Measurements from ENCODE around the gene USH2A.
A peak's percentile ranks its signal among the peaks of the same experiment; 100 is the strongest.

Gene USH2A

DNA sequence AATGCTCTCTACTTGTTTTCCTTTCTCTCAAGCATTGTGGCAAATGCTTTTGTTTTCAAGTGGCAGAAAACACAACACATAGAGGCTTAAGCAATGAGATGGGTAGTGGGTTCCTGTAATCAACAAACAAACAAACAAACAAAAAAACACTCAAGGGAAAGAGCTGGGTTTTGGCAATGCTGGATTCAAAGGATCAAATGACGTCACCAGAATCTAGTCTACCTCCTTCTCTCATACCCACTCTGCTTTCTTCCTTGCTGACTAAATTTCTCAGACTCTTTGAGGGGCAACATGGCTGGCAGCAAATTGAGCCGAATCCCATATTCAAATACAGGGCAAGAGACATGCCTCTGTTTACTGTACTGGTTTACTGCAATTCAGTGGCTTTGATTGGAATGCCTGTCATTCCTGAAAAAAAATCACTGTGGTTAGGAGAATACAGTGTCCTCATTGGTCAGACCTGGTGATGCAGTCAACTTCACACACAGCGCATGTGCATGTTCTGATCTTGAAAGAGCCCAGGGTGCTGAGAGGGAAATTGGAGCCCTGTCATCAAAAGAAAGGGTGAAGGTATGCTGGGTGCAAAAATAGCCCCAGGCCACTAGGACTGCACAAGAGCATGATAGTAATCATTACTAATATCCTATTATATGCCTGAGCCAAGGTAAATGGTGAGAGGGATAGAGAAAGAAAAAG lies 500.0 kb downstream of the USH2A start:
- DNase-seq, result no peak
- no peaks in the 10 kb centered on the region for H3K27me3 ChIP-seq (ENCODE audit: insufficient read depth, low read depth, severe bottlenecking)
- TF ChIP-seq, protein P1, sequence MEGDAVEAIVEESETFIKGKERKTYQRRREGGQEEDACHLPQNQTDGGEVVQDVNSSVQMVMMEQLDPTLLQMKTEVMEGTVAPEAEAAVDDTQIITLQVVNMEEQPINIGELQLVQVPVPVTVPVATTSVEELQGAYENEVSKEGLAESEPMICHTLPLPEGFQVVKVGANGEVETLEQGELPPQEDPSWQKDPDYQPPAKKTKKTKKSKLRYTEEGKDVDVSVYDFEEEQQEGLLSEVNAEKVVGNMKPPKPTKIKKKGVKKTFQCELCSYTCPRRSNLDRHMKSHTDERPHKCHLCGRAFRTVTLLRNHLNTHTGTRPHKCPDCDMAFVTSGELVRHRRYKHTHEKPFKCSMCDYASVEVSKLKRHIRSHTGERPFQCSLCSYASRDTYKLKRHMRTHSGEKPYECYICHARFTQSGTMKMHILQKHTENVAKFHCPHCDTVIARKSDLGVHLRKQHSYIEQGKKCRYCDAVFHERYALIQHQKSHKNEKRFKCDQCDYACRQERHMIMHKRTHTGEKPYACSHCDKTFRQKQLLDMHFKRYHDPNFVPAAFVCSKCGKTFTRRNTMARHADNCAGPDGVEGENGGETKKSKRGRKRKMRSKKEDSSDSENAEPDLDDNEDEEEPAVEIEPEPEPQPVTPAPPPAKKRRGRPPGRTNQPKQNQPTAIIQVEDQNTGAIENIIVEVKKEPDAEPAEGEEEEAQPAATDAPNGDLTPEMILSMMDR (IDR thresholded peaks at IDR 0.05; ENCODE audit: low read depth, low read length), result no peak
- H3K9me3 ChIP-seq (ENCODE audit: severe bottlenecking), result no peaks in the 10 kb centered on the region
- no peak overlapping the region for H3K4me3 ChIP-seq (ENCODE audit: low read depth, low read length)
- no peaks in the 10 kb centered on the region for H3K36me3 ChIP-seq
- no peak overlapping the region for H3K27ac ChIP-seq

DNA sequence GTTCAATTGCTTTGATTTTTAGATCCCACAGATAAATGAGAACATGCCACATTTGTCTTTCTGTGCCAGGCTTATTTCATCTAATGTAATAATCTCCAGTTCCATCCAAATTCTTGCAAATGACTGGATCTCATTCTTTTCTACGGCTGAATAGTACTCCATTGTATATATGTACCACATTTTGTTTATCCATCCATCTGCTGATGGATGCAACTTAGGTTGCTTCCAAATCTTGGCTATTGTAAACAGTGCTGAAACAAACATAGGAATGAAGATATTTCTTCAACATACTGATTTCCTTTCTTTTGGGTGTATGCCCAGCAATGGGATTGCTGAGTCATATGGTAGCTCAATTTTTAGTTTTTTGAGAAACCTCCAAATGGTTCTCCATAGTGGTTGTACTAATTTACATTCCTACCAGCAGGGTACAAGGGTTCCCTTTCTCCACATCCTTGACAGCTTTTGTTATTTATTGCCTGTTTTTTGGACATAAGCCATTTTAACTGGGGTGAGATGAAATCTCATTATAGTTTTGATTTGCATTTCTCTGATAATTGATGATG lies 511.8 kb downstream of the USH2A start:
- Histone ChIP-seq H3K27ac (no peak overlapping the region), H3K9me3 (ENCODE audit: severe bottlenecking) (no peaks in the 10 kb centered on the region), H3K36me3 (no peaks in the 10 kb centered on the region), H3K4me3 (ENCODE audit: low read depth, low read length) (no peak overlapping the region), H3K27me3 (ENCODE audit: insufficient read depth, low read depth, severe bottlenecking) (no peaks in the 10 kb centered on the region)
- DNase-seq, result no peak
- TF ChIP-seq, protein P1 (IDR thresholded peaks at IDR 0.05; ENCODE audit: low read depth, low read length), result no peak

DNA sequence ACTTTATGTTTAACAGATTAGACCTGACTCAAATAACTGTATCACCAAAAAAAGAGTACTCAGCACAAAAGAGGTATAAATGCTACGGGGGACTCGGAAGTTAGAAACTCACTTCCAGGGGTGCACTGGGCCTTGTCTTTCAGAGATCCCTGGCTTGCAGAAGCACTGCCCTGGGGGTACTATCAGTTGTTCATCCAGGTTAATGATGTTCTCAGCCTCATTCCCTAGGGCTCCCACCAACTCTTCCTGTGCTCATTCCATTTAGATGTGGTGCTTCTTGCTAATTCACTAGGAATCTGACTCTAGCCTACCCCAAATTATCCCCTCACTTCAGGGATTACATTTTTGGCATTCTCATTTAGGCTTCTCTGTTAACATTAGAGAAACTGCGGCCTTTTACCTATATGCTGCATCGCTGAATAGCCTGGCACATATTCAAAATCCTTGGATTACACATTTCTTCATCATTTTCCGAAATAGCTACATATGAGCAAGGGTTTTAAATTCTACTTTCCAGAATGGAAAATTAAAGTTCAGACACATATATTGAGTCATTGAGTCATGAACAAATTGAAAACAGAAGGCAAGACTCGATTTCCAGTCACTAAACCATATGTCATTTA lies 517.6 kb downstream of the USH2A start:
- H3K4me3 ChIP-seq (ENCODE audit: low read depth, low read length), result no peak overlapping the region
- TF ChIP-seq, protein P1 (IDR thresholded peaks at IDR 0.05; ENCODE audit: low read depth, low read length), result no peak
- H3K9me3 ChIP-seq (ENCODE audit: severe bottlenecking), result no peaks in the 10 kb centered on the region
- DNase-seq, result no peak
- no peak overlapping the region for H3K27ac ChIP-seq
- no peaks in the 10 kb centered on the region for H3K36me3 ChIP-seq
- no peaks in the 10 kb centered on the region for H3K27me3 ChIP-seq (ENCODE audit: insufficient read depth, low read depth, severe bottlenecking)

DNA sequence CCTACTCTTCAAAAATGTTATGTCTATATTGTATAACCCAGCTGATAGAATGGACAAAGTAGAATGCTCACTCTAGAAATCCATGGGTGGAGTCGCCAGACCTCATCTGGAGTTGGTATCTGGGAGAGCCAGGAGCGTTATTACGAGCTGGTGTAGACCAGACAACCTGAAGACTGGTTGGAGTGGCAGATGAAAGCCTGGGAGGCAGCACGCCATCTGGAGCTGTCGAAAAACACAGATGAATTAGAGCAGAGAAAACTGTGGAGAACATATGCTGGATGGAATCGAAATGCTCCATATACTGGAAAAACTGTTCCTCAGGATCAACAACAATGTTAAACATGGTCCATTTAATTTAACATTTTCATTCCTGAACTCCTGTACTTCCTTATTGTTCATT lies 522.6 kb downstream of the USH2A start:
- DNase-seq, result peak; percentile 38
- TF ChIP-seq, protein P1 (IDR thresholded peaks at IDR 0.05; ENCODE audit: low read depth, low read length), result no peak
- H3K27ac ChIP-seq, result no peak overlapping the region

DNA sequence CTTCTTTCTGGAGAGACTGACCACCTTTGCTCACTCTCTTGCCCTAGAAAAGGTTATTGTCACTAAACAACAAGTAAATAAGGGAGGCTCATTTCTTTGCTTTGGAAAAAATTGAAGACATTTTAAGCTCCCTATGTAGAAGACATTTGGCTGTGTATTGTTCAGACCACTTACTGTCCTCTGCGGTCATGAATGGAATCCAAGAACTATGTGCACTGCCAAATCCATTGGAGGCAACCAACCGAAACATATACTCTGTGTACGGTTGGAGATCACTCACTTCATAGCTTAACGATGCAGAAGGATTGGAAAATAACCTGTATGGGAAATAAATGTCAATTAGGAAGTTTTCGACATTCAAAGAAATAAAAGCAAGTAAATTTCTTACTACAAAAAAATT lies 523.3 kb downstream of the USH2A start:
- Histone ChIP-seq H3K4me3 (ENCODE audit: low read depth, low read length) (no peak overlapping the region), H3K36me3 (no peaks in the 10 kb centered on the region), H3K27me3 (ENCODE audit: insufficient read depth, low read depth, severe bottlenecking) (no peaks in the 10 kb centered on the region), H3K9me3 (ENCODE audit: severe bottlenecking) (no peaks in the 10 kb centered on the region), H3K27ac (no peak overlapping the region)
- TF ChIP-seq, protein P1 (IDR thresholded peaks at IDR 0.05; ENCODE audit: low read depth, low read length), result no peak
- no peak for DNase-seq

More for the DNA sequence above, 522.6 kb downstream of the USH2A start:
- no peak overlapping the region for H3K4me3 ChIP-seq (ENCODE audit: low read depth, low read length)
- H3K9me3 ChIP-seq (ENCODE audit: severe bottlenecking), result no peaks in the 10 kb centered on the region
- no peaks in the 10 kb centered on the region for H3K27me3 ChIP-seq (ENCODE audit: insufficient read depth, low read depth, severe bottlenecking)
- H3K36me3 ChIP-seq, result no peaks in the 10 kb centered on the region

Data from WERI-Rb-1 (cell line).